Ishikawa (cell line): ENCODE results near the gene CDC20B.

ENCODE experiments used
- CREB1 ChIP-seq: IDR thresholded peaks from 2 replicates; pipeline ENCODE4 v1.6.1; 2012; ENCODE audit warnings: low read depth
- EGR1 ChIP-seq: IDR thresholded peaks from 2 replicates; pipeline ENCODE4 v1.6.1; 2012
- EP300 ChIP-seq: IDR thresholded peaks from 2 replicates; pipeline ENCODE4 v1.6.1; 2012; ENCODE audit warnings: borderline replicate concordance
- FOXM1 ChIP-seq: IDR thresholded peaks from 2 replicates; pipeline ENCODE4 v1.6.1; 2012; ENCODE audit warnings: low read depth, borderline replicate concordance
- MAX ChIP-seq: IDR thresholded peaks from 2 replicates; pipeline ENCODE4 v1.6.1; 2012
- RAD21 ChIP-seq: IDR thresholded peaks from 2 replicates; pipeline ENCODE4 v1.6.1; 2012; ENCODE audit warnings: low read depth
- TAF1 ChIP-seq: IDR thresholded peaks from 2 replicates; pipeline ENCODE4 v1.6.1; 2012; ENCODE audit warnings: low read depth, mild to moderate bottlenecking
- TEAD4 ChIP-seq: IDR thresholded peaks from 2 replicates; pipeline ENCODE4 v1.6.1; 2012
- USF1 ChIP-seq: IDR thresholded peaks from 2 replicates; pipeline ENCODE4 v1.6.1; 2012
- YY1 ChIP-seq: IDR thresholded peaks from 2 replicates; pipeline ENCODE4 v1.6.1; 2012; ENCODE audit warnings: low read depth
- TF ChIP-seq, protein P1 (sequence below): IDR thresholded peaks from 2 replicates; pipeline ENCODE4 v1.6.1; 2012; ENCODE audit warnings: low read depth, mild to moderate bottlenecking

DNA sequence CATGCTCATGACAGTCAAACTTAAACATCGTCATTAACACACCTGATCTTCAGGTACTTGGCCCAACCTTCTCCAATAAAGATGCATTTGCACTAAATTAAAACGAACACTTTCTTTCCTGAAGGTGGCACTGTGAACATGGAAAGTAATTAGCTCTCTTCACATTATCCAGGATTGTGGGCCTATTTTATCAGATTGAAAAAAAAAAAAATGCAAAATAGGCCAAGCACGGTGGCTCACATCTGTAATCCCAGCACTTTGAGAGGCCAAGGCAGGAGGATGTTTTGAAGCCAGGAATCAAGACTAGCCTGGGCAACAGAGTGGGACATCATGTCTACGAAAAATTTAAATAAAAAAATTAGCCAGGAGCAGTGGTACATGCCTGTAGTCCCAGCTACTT lies 14.4 kb upstream of the CDC20B start:
- TF ChIP-seq YY1: no peak
- TF ChIP-seq EP300: no peak
- no peak for TF ChIP-seq TAF1
- no peak for TF ChIP-seq FOXM1
- TF ChIP-seq TEAD4: no peak
- no peak for TF ChIP-seq CREB1
- TF ChIP-seq, protein P1, sequence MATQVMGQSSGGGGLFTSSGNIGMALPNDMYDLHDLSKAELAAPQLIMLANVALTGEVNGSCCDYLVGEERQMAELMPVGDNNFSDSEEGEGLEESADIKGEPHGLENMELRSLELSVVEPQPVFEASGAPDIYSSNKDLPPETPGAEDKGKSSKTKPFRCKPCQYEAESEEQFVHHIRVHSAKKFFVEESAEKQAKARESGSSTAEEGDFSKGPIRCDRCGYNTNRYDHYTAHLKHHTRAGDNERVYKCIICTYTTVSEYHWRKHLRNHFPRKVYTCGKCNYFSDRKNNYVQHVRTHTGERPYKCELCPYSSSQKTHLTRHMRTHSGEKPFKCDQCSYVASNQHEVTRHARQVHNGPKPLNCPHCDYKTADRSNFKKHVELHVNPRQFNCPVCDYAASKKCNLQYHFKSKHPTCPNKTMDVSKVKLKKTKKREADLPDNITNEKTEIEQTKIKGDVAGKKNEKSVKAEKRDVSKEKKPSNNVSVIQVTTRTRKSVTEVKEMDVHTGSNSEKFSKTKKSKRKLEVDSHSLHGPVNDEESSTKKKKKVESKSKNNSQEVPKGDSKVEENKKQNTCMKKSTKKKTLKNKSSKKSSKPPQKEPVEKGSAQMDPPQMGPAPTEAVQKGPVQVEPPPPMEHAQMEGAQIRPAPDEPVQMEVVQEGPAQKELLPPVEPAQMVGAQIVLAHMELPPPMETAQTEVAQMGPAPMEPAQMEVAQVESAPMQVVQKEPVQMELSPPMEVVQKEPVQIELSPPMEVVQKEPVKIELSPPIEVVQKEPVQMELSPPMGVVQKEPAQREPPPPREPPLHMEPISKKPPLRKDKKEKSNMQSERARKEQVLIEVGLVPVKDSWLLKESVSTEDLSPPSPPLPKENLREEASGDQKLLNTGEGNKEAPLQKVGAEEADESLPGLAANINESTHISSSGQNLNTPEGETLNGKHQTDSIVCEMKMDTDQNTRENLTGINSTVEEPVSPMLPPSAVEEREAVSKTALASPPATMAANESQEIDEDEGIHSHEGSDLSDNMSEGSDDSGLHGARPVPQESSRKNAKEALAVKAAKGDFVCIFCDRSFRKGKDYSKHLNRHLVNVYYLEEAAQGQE: no peak
- no peak for TF ChIP-seq EGR1
- TF ChIP-seq RAD21: peak; percentile 67
- no peak for TF ChIP-seq USF1
- no peak for TF ChIP-seq MAX
